T-helper 2 cell treated with Interferon-gamma antibody and Interleukin-4, amounts not matched to agents 5 μg/mL and 100 μg/mL, for 36 hours (primary cell): ENCODE data around the gene MARK2.
A peak's percentile ranks its signal among the peaks of the same experiment; 100 is the strongest.

ENCODE experiments used
- DNase-seq: peaks from one replicate; pipeline ENCODE4 v3.0.0; 2021; ENCODE audit warnings: low spot score
- H3K27ac Mint-ChIP-seq: one replicate; pipeline ENCODE4 v1.8.0; 2021; ENCODE audit warnings: mild to moderate bottlenecking, mixed read lengths
- H3K27me3 Mint-ChIP-seq: one replicate; pipeline ENCODE4 v1.8.0; 2021; ENCODE audit warnings: low read depth, mixed read lengths
- H3K36me3 Mint-ChIP-seq: one replicate; pipeline ENCODE4 v1.8.0; 2021; ENCODE audit warnings: low read depth, mixed read lengths
- H3K4me1 Mint-ChIP-seq: one replicate; pipeline ENCODE4 v1.8.0; 2021; ENCODE audit warnings: low read depth, mixed read lengths
- H3K4me3 Mint-ChIP-seq: one replicate; pipeline ENCODE4 v1.8.0; 2022; ENCODE audit warnings: mild to moderate bottlenecking, moderate library complexity, mixed read lengths
- H3K9me3 Mint-ChIP-seq: one replicate; pipeline ENCODE4 v1.8.0; 2021; ENCODE audit warnings: mixed read lengths

MARK2 gene

DNA sequence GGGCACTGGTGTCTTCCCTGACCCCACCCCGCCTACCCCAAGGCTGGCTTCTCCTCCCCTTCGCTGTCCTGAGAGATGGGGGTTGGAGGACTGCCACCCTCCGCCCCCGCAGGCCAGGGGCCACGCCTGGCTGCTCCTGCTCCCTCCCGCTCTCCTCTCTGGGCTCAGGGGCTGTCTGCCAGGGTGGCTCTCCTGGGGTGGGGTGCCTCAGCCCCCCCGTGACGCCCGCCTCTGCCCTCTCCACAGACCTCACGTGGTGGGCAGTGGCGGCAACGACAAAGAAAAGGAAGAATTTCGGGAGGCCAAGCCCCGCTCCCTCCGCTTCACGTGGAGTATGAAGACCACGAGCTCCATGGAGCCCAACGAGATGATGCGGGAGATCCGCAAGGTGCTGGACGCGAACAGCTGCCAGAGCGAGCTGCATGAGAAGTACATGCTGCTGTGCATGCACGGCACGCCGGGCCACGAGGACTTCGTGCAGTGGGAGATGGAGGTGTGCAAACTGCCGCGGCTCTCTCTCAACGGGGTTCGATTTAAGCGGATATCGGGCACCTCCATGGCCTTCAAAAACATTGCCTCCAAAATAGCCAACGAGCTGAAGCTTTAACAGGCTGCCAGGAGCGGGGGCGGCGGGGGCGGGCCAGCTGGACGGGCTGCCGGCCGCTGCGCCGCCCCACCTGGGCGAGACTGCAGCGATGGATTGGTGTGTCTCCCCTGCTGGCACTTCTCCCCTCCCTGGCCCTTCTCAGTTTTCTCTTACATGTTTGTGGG is 69.9 kb downstream of the MARK2 start:
- Mint-ChIP-seq H3K27ac (no peak overlapping the region), H3K4me3 (no peak overlapping the region)

DNA sequence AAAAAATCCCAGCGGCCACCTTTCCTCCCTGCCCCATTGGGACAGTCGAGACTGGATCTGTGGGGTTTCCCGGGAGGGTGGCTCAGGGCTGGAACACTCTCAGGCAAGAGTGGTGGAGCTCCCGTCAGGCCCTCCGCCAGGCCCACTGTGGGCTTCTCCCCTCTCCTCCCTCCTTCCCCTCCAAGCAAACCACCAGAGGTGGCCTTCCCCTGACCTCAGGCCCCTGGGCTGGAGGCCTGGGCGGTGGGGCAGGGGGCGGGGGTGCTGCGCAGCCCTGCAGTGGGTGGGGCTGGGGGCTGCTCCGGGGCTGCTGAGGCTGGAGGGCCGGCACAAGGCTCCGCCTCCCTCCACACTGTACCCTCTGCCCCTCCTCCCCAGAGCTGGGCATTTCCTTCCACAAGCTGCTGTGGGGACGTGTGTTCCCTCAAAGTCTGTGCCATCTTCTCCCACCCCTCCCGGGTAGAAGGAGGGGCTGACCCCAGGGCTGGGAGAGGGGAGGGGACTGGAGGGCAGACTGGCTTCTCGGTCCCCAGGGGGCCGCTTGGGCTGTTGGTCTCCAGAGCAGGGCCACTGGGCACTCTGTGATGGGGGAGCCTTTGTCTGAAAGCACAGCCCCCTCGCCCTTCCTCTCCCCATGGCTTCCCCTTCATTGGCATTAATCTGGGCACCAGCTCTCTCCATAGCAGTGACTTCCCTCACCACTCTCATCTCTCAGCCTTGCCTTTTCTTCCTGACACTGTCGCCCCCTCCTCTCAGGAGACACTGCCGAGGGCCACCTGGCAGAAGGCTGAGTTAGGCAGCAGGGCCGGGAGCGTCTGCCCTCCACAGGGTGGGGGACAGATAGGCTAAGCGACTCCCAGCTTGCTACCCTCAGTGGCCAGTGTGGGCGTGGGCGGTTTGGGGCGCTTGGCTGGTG is 70.9 kb downstream of the MARK2 start:
- Mint-ChIP-seq H3K27me3 (no peaks in the 10 kb centered on the region), H3K27ac (no peak overlapping the region), H3K4me3 (no peak overlapping the region), H3K4me1 (no peaks in the 10 kb centered on the region), H3K36me3 (peaks cover 16% of the 10 kb centered on the region), H3K9me3 (no peaks in the 10 kb centered on the region)
- DNase-seq: no peak

More for the DNA sequence above, 69.9 kb downstream of the MARK2 start:
- H3K27me3 Mint-ChIP-seq: no peaks in the 10 kb centered on the region
- H3K36me3 Mint-ChIP-seq: peaks cover 26% of the 10 kb centered on the region
- no peaks in the 10 kb centered on the region for H3K4me1 Mint-ChIP-seq
- no peak for DNase-seq
- H3K9me3 Mint-ChIP-seq: no peaks in the 10 kb centered on the region

DNA sequence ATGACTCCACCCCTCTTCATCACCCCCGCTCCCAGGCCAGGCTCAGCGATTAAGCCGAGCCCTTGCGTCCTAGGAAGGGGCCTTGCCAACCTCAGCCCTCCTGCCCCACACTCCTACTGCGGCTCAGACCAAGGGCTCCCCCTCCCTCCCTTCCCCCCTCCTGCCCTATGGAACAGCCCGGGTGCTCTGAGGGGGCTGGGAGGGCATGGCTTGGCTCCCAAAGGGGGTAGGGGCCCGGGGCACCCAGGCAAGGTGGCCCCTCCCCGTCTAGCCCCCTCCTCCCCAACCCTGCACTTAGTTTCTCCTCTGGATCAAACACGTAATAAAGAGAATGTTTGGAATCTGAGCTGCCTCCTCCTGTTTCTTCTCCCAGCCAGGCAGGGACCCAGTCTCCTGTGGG is 71.8 kb downstream of the MARK2 start:
- H3K4me1 Mint-ChIP-seq: no peaks in the 10 kb centered on the region
- H3K27ac Mint-ChIP-seq: no peak overlapping the region
- peaks cover 3% of the 10 kb centered on the region for H3K27me3 Mint-ChIP-seq
- no peak overlapping the region for H3K4me3 Mint-ChIP-seq
- H3K36me3 Mint-ChIP-seq: peaks cover 10% of the 10 kb centered on the region
- H3K9me3 Mint-ChIP-seq: no peaks in the 10 kb centered on the region
- DNase-seq: no peak

DNA sequence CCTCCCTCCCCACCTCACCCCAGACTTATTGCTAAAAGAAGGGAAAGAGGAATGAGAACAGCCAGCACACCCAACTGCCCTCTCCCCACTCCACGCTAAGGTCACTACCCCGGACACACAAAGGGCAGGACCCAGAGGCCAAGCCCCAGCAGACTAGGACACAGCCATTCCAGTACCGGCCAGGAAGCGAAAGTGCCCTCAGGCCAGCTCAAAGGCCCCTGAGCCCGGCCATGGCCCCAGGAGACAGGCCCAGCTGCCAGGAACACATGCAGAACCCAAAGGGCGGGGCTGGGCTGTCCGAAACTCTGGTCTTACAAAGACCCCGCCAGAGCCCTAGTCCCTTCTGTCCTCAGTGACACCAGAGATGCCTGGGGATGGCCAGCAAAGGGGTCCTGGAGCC is 72.5 kb downstream of the MARK2 start:
- Mint-ChIP-seq H3K27me3 (peaks cover 6% of the 10 kb centered on the region), H3K9me3 (no peaks in the 10 kb centered on the region), H3K27ac (no peak overlapping the region), H3K4me3 (no peak overlapping the region), H3K4me1 (peaks cover 3% of the 10 kb centered on the region), H3K36me3 (peaks cover 6% of the 10 kb centered on the region)
- no peak for DNase-seq

DNA sequence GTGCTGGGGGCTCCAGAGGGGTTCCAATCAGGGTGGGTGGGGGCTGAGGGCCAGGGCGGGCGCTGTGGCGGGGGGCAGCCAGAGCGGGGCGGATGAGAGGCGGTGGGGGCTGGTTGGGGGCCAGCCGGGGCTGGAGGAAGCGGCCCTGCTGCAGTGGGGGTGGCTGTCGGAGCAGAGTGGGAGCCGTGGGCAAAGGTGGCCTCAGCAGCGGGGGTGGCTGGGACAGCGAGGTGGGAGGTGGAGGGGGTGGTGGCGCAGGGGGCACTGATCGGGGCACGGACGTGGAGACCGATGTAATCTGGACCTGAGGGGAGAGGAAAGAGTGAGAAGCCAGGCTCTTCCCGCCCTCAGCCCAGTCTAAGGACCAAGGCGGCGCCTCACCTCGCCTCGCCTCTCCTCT is 73.0 kb downstream of the MARK2 start:
- H3K27ac Mint-ChIP-seq: no peak overlapping the region
- H3K36me3 Mint-ChIP-seq: peaks cover 4% of the 10 kb centered on the region
- peaks cover 3% of the 10 kb centered on the region for H3K4me1 Mint-ChIP-seq
- H3K27me3 Mint-ChIP-seq: peaks cover 7% of the 10 kb centered on the region
- no peak overlapping the region for H3K4me3 Mint-ChIP-seq
- no peak for DNase-seq
- H3K9me3 Mint-ChIP-seq: no peaks in the 10 kb centered on the region

DNA sequence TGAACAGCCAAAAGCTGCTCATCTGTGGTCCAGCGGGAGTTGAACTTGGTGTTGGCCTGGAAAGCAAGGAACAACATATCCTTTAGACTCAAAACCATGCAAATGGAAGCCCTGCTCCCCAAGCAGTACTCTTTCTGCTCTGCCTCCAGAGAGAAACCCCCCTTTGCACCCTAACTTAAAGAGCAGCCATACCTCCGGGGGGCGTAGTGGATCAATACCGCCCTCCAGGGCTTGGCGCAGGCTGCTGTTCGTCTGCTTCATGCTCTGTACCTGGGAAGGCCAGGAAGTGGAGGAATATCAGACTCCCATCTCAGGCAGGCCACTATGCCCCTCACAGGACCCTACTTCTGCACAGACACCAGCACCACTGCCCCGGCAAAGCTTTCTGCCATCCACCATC is 73.8 kb downstream of the MARK2 start:
- no peaks in the 10 kb centered on the region for H3K9me3 Mint-ChIP-seq
- H3K4me1 Mint-ChIP-seq: peaks cover 5% of the 10 kb centered on the region
- H3K36me3 Mint-ChIP-seq: peaks cover 2% of the 10 kb centered on the region
- H3K4me3 Mint-ChIP-seq: no peak overlapping the region
- H3K27ac Mint-ChIP-seq: no peak overlapping the region
- DNase-seq: no peak
- H3K27me3 Mint-ChIP-seq: peaks cover 10% of the 10 kb centered on the region

DNA sequence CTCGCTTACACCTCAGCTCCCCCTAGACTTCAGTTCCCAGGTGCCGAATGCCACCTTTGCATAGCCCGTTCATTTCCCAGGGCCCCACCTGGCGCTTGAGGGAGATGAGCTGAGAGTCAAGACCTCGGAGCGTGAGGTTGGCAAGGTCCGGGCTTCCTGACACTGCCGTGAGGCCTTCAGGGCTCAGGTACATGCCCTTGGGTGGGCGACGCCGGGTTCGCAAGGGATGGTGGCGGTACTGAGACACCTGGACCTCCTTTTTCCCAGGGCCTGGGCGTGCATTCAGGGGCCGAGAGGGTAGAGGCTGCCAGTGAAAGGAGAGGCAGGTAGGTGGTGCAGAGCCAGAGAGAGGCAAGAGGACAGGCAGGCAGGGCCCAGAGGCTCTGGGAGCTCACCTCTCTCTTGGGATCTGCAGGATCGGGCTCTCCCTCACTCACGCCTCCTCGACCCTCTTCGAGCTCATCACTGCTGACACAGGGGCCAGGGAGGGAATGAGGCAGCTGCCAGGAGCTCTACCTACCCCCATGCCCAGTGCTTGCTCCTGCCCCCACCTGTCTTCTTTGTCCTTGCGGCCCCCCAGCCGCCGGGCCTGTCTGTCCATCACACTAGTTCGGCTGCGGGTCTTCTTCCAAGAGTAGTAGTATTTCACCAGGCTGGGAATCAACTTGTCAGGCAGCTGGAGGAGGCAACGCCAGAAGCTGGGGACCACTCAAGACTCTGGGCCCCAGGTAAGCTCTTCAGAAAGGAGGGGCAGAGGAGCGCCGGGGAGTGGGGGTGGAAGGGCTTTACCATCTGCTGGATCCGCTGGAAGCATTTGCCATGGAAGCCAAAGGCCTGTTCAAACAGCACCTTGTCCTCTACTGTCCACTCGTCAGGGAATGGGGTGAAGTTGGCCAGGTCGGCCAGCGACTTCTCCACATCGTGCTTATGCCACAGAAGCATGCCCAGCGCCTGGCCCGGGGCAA is 75.2 kb downstream of the MARK2 start:
- peaks cover 8% of the 10 kb centered on the region for H3K4me1 Mint-ChIP-seq
- H3K9me3 Mint-ChIP-seq: no peaks in the 10 kb centered on the region
- H3K27ac Mint-ChIP-seq: no peak overlapping the region
- no peak for DNase-seq
- no peak overlapping the region for H3K4me3 Mint-ChIP-seq
- no peaks in the 10 kb centered on the region for H3K36me3 Mint-ChIP-seq
- H3K27me3 Mint-ChIP-seq: peaks cover 17% of the 10 kb centered on the region

DNA sequence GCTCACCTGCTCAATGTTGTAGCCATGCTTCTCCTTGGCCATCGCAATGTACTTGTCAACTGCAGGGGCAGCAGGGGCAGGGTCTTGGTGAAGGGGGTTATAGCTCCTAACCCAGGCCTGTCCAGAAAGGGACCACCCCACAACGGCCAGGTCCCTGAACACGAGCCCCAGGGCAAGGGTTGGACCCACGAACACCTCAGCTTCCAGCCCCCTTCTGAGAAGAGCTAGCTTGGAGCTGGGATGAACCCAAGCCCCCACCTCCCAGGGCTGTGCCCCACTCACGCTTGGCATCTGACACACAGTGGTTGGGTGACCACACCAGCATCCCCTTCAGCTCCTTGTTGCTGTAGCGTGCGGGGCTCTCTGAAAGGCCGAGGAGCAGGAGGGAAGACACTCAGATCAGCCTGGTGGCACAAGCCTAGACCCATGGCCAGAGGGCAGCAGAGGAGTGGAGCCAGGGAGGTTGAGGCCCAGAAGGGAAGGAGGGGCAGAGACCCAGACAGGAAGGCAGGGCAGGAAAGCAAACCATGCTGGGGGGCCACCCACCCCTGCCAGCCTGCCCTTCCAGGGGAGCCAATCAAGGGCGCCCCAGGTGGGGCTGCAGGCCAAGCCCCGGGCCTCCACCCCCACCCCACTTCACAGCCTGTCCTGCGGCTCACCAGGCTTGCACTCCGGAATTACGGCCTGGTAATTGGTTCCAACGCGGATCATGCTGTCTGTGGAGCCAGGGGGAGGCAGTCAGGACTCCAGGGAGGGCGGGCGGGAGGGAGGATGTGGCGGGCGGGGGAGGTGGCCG is 76.2 kb downstream of the MARK2 start:
- Mint-ChIP-seq H3K27me3 (peaks cover 17% of the 10 kb centered on the region), H3K4me1 (peaks cover 8% of the 10 kb centered on the region), H3K4me3 (no peak overlapping the region), H3K9me3 (no peaks in the 10 kb centered on the region), H3K27ac (no peak overlapping the region), H3K36me3 (no peaks in the 10 kb centered on the region)
- DNase-seq: no peak

DNA sequence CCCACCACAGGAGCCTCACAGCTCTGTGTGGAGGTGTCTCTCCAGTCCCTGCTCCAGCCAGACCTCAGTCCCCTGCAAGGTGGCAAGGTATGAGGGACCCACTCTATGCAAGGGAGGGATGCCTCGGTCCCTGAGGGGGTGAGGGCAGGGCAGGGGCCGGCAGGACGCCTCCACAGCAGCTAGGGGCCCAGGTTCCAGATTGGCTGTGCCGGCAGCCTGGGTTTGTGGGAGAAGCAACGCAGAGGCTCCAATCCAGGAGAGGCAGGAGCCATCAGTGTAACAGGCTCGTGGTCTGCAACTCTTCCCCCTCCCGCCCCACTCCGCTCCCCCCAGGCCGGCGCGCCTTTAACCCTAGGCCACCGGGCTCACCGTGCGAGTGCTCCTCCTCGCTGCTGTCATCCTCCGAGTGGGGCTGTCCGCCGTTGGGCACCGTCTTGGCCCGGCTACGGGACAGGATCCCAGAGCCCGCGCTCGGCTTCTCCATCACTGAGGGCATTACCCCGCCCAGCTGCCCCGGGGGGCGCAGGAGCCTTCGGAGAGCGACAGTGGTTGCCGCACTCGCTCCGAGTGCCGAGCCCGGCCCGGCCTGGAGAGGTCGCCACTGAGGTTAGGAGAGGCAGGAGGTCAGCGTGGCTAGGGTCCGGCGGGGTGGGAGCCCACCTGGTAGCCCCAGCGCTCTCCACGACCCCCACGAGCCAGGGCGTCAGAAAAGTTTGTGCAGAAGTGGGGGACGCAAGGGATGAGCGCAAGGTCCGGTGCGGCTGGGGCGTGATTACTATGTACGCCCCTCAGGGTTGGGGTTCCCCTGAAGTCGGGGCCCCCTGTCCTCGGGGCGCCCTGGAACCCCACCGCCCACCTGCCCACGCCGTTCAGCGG is 77.3 kb downstream of the MARK2 start:
- H3K9me3 Mint-ChIP-seq: no peaks in the 10 kb centered on the region
- no peaks in the 10 kb centered on the region for H3K36me3 Mint-ChIP-seq
- H3K27me3 Mint-ChIP-seq: peaks cover 17% of the 10 kb centered on the region
- H3K4me1 Mint-ChIP-seq: peaks cover 8% of the 10 kb centered on the region
- peak overlapping the region; percentile 55 for H3K27ac Mint-ChIP-seq
- H3K4me3 Mint-ChIP-seq: peak overlapping the region; percentile 81
- peak; percentile 29 for DNase-seq

DNA sequence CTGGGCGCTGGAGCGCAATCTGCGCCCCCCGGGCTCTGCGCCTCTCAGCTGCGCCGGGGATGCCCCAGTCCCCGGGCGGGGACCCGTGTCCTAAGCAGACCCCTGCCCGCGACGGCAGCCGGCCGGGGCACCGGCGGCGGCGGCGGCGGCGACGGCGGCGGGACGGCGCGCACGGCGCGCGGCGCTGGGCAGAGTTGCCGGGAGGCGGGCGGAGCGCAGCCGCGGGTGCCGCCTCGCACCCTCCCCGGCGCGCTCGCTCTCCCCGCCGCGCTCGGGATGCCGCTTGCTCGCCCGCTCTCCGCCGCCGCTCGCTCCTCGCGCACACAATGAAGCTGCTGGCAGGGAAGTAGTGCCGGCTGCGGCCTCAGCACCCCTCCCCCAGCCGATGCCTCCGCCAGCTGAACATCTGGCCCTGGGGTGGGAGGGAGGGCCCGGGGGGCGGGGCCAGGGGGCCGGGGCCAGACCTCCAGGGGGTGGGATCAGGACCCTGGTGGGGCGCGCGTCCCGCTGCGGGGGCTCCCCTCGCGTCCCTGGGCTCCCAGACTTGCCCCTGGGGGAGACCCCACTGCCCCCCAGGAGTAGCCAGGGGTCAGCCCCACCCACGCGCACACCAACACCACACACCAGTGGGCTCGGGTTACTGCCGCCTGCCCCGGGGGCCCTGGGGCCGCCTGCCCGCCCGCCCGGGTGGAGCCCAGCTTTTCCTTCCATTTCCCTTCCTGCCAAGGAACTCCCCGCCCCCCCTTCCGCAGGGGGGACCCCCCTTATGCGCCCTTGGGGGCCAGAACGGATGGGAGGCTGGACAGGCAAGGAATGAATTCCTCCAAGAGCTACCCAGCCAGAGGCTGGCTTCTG is 78.2 kb downstream of the MARK2 start, which contains the start of gene RCOR2:
Gene RCOR2, minus strand, starts transcription at position 328 of the 855 bp plus-strand sequence. CDS start 708 bp downstream, outside the sequence.
- no peaks in the 10 kb centered on the region for H3K36me3 Mint-ChIP-seq
- H3K4me3 Mint-ChIP-seq: peak within 1 kb of the TSS; percentile 81
- H3K27me3 Mint-ChIP-seq: peaks cover 19% of the 10 kb centered on the region
- no peaks in the 10 kb centered on the region for H3K9me3 Mint-ChIP-seq
- DNase-seq: peak; percentile 54
- H3K27ac Mint-ChIP-seq: peak within 1 kb of the TSS; percentile 55
- peaks cover 8% of the 10 kb centered on the region for H3K4me1 Mint-ChIP-seq

DNA sequence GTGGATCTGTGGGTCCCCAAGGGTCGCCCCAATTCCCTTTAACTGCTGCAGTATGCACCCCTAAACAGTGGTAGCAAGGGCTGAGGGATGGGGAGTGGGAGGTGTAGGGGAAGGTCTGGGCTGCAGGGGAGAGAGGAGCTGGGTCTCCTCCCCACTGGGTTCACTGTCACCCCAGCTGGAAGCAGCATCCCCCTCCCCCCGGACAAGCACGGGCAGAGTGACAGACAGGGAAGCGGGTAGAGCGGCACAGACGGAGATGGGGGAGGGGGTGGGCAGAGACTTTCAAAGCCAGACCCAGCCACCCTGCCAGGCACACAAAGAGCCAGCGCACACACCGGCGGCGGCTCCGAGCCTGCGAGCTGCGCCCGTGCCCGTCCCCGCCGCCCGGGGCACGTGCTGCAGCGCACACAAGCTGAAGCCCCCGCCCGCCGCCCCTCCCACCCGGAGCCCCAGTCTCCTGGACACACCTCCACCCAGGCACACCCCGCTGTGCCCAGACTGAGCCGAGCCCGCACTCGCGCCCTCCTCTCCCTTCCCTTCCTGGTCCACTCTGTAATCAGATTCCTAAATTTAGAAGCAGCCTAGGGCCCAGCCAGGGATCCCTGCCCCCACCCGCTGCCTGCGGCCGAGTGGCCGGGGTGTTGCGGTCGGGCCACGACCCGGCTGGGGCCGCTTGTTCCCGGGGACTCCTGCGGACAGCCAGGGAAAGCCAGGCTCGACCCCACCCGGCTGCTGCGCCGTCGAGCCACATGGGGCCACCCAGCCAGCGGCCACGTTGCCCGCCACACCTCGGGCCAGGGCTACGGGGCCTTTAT is 79.0 kb downstream of the MARK2 start:
- DNase-seq: no peak
- peaks cover 8% of the 10 kb centered on the region for H3K4me1 Mint-ChIP-seq
- no peak overlapping the region for H3K27ac Mint-ChIP-seq
- H3K36me3 Mint-ChIP-seq: no peaks in the 10 kb centered on the region
- H3K9me3 Mint-ChIP-seq: no peaks in the 10 kb centered on the region
- peak overlapping the region; percentile 60 for H3K4me3 Mint-ChIP-seq
- H3K27me3 Mint-ChIP-seq: peaks cover 27% of the 10 kb centered on the region
